SH-SY5Y (cell line): ENCODE data around the gene NCKAP5.

Experiments
- GATA2 ChIP-seq: IDR thresholded peaks from 2 replicates; pipeline ENCODE4 v1.6.1; 2011; ENCODE audit warnings: mild to moderate bottlenecking, low read depth, low read length
- GATA3 ChIP-seq: IDR thresholded peaks from 2 replicates; pipeline ENCODE4 v1.6.1; 2011; ENCODE audit warnings: low read depth, mild to moderate bottlenecking, low read length, moderate library complexity

DNA sequence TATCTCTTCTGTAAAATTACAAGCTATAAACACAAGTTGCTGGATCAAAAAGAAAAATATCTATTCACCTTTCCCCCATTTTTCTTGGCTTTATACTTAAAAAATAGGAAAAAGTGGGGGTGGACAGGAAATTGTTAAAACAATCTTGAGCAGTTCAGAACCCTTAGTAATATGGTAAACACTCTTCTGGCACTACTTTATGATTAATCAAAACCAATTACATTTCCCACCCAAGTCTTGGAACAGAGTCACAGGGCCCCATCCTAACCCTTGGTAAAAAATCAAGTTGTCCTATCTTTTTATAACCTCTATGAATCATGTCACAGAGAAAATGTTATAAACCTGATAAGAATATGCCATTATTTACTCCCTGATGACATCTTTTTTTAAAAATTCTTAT lies 570.0 kb downstream of the NCKAP5 start:
- TF ChIP-seq GATA2 (no peak), GATA3 (no peak)
